HG03064 (cell line): ENCODE results near the gene KLHL13.

Source experiments
- ATAC-seq: cut with Tn5 transposase; IDR thresholded peaks from one replicate; pipeline ENCODE4 v1.9.1; 2021; ENCODE audit warnings: low read depth; ENCODE audit not compliant: unreplicated experiment

KLHL13 gene

DNA sequence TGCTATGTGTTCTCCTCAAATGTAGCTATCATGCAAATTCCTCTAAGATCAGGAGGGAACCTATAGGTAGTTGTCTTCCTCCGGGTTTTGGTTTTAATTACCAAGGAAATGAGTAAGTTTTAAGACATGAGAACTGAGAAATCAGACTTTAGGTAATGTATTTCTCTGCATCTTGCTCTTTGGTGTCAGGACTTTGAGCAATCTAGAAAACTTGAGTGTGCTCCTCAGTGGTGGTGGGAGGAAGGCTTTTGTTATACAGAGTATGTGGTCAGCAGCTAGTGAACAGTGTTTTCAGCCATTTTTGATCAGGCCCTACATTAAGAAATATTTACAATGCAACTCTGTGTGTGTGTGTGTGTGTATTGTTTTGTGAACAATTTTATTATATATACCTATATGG is 224.1 kb downstream of the KLHL13 start:
- no peak for ATAC-seq

GRCh38 chrX:117871796-117872195 is 244.8 kb downstream of the KLHL13 start:
- ATAC-seq = no peak

DNA sequence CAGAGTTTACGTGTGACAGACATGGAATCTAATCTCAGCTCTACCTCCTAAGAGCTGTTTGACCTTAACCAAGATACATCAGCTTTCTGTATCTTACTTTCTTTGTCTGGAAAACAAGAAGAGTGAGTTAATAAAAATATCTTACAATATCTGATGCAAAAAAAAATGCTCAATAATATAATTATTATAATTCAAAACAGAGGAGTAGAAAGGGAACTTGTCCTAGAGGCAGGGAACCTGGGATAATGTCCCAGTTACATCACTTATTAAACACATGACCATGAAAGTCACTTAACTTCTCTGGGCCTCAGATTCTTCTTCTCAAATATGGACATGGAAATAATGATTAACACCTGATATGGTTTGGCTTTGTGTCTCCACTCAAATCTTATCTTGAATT is 256.1 kb downstream of the KLHL13 start:
- no peak for ATAC-seq

- no peak for ATAC-seq
Observed at GRCh38 chrX:117854806-117855205, 261.8 kb downstream of the KLHL13 start.

DNA sequence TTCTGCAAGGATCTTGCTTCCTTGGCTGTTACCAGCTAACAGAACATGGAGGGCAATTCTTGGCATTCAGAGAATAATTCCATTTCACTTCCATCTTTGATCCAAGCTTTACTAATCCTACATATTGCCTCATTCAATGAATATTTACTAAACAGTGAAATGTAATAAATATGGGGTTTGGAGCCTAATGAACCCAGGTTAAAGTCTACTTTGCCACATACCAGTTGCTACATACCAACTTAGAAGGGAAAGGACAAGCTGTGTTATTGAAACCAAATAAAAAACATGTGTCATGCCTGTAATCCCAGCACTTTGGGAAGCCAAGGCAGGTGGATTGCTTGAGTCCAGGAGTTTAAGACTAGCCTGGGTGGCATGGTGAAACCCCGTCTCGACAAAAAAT is 265.6 kb downstream of the KLHL13 start:
- ATAC-seq = no peak
